HepG2 (cell line): Measurements from ENCODE around the gene MYL9. TPM values are rescaled to one million over a fixed set of nuclear protein-coding genes. Genes with fewer than 3 reads are reported as not detected.

ENCODE experiments used
- CHD4 ChIP-seq: fragments of 200-600 bp; sonication (generic); IDR thresholded peaks from 2 replicates; pipeline ENCODE4 v1.7.0; 2017; ENCODE audit warnings: mild to moderate bottlenecking, low read length, borderline replicate concordance
- HOXA3 ChIP-seq: sonication (generic); formaldehyde crosslinking; IDR thresholded peaks from 2 replicates; pipeline ENCODE4 v1.5.0; 2020; ENCODE audit warnings: missing genetic modification reagents
- HOXA5 ChIP-seq: sonication (generic); formaldehyde crosslinking; IDR thresholded peaks from 2 replicates; pipeline ENCODE4 v1.4.0; 2020; ENCODE audit warnings: missing genetic modification reagents
- ISX ChIP-seq: sonication (generic); formaldehyde crosslinking; conservative IDR thresholded peaks from 2 replicates; pipeline ENCODE4 v1.5.0; 2020; ENCODE audit warnings: missing genetic modification reagents
- KLF15 ChIP-seq: sonication (generic); formaldehyde crosslinking; IDR thresholded peaks from 2 replicates; pipeline ENCODE4 v1.8.1; 2023; ENCODE audit warnings: borderline replicate concordance, mild to moderate bottlenecking, inconsistent platforms, missing genetic modification reagents, mixed read lengths
- KLF9 ChIP-seq: IDR thresholded peaks from 2 replicates; pipeline ENCODE4 v1.6.1; 2016; ENCODE audit warnings: low read depth
- MIXL1 ChIP-seq: IDR thresholded peaks from 2 replicates; pipeline ENCODE4 v1.6.1; 2016
- NFKB2 ChIP-seq: sonication (generic); formaldehyde crosslinking; IDR thresholded peaks from 2 replicates; pipeline ENCODE4 v1.4.0; 2020; ENCODE audit warnings: missing genetic modification reagents, borderline replicate concordance
- PAF1 ChIP-seq: IDR thresholded peaks from 2 replicates; pipeline ENCODE4 v1.6.1; 2016; ENCODE audit warnings: missing genetic modification reagents, missing compliant biosample characterization
- SP2 ChIP-seq: sonication (generic); formaldehyde crosslinking; IDR thresholded peaks from 2 replicates; pipeline ENCODE4 v1.5.1; 2020; ENCODE audit warnings: mild to moderate bottlenecking, missing genetic modification reagents
- ZKSCAN1 ChIP-seq: fragments of 150-350 bp; IDR thresholded peaks from 2 replicates; pipeline ENCODE4 v1.6.1; 2014; ENCODE audit warnings: low read length
- ZNF274 ChIP-seq: sonication (generic); formaldehyde crosslinking; IDR thresholded peaks from 2 replicates; pipeline ENCODE4 v1.5.1; 2020; ENCODE audit warnings: mild to moderate bottlenecking, missing genetic modification reagents
- ZNF562 ChIP-seq: sonication (generic); formaldehyde crosslinking; IDR thresholded peaks from 2 replicates; pipeline ENCODE4 v1.8.0; 2022; ENCODE audit warnings: missing genetic modification reagents, borderline replicate concordance
- ZNF589 ChIP-seq: sonication (generic); formaldehyde crosslinking; conservative IDR thresholded peaks from 2 replicates; pipeline ENCODE4 v1.8.0; 2022; ENCODE audit warnings: mild to moderate bottlenecking, moderate library complexity, missing genetic modification reagents
- ZNF616 ChIP-seq: sonication (generic); formaldehyde crosslinking; IDR thresholded peaks from 2 replicates; pipeline ENCODE4 v1.5.0; 2020; ENCODE audit warnings: low read depth, mild to moderate bottlenecking, missing genetic modification reagents
- ZNF816 ChIP-seq: sonication (generic); formaldehyde crosslinking; IDR thresholded peaks from 2 replicates; pipeline ENCODE4 v1.8.0; 2022; ENCODE audit warnings: missing genetic modification reagents, mild to moderate bottlenecking, borderline replicate concordance
- polyA plus RNA-seq, 8 experiments: library from polyadenylated mRNA; depleted of rRNA in 3 of 8; stranded (reverse) in 7 of 8; unstranded in 1 of 8; fragments of >200 nt; fragmentation: Illumina TruSeq in 4 of 8; extraction: Trizol in 4 of 8; gene quantifications; 2 replicates each; pipeline versions ENCODE4 v1.2.1 to v1.2.3, GENCODE V29; 2011 to 2016; ENCODE audit warnings: low read depth in 4 of 8, missing spikeins in 1 of 8, mixed read lengths in 1 of 8; ENCODE audit not compliant: insufficient read depth in 1 of 8
- total RNA-seq, 5 experiments: library from RNA; depleted of rRNA; stranded (reverse); fragments of >200 nt; fragmentation: Illumina TruSeq; extraction: Trizol; gene quantifications; 2 replicates each; pipeline ENCODE4 v1.2.3, GENCODE V29; 2016; ENCODE audit warnings: low read depth in 1 of 5
- TF ChIP-seq, protein P1 (sequence below): sonication (generic); formaldehyde crosslinking; IDR thresholded peaks from 2 replicates; pipeline ENCODE4 v1.9.0; 2022; ENCODE audit warnings: low read depth, missing genetic modification reagents
- TF ChIP-seq, protein P2 (sequence below): sonication (generic); formaldehyde crosslinking; IDR thresholded peaks from 2 replicates; pipeline ENCODE4 v1.5.0; 2020; ENCODE audit warnings: missing genetic modification reagents
- TF ChIP-seq, protein P3 (sequence below): sonication (generic); formaldehyde crosslinking; conservative IDR thresholded peaks from 2 replicates; pipeline ENCODE4 v1.4.0; 2020; ENCODE audit warnings: missing genetic modification reagents
- TF ChIP-seq, protein P4 (sequence below): sonication (generic); formaldehyde crosslinking; IDR thresholded peaks from 2 replicates; pipeline ENCODE4 v1.5.0; 2020; ENCODE audit warnings: mild to moderate bottlenecking, missing genetic modification reagents
- TF ChIP-seq, protein P5 (sequence below): sonication (generic); formaldehyde crosslinking; IDR thresholded peaks from 2 replicates; pipeline ENCODE4 v1.4.0; 2020; ENCODE audit warnings: missing genetic modification reagents, borderline replicate concordance
- TF ChIP-seq, protein P6 (sequence below): sonication (generic); formaldehyde crosslinking; IDR thresholded peaks from 2 replicates; pipeline ENCODE4 v1.8.1; 2023; ENCODE audit warnings: mild to moderate bottlenecking, moderate library complexity, missing genetic modification reagents

MYL9 gene
- total and polyA plus RNA-seq, 2 of the 13 experiments (the other 11 are each of a cell fraction or from before 2014, with no cell fraction given) = 0.87 to 2.2 TPM

DNA sequence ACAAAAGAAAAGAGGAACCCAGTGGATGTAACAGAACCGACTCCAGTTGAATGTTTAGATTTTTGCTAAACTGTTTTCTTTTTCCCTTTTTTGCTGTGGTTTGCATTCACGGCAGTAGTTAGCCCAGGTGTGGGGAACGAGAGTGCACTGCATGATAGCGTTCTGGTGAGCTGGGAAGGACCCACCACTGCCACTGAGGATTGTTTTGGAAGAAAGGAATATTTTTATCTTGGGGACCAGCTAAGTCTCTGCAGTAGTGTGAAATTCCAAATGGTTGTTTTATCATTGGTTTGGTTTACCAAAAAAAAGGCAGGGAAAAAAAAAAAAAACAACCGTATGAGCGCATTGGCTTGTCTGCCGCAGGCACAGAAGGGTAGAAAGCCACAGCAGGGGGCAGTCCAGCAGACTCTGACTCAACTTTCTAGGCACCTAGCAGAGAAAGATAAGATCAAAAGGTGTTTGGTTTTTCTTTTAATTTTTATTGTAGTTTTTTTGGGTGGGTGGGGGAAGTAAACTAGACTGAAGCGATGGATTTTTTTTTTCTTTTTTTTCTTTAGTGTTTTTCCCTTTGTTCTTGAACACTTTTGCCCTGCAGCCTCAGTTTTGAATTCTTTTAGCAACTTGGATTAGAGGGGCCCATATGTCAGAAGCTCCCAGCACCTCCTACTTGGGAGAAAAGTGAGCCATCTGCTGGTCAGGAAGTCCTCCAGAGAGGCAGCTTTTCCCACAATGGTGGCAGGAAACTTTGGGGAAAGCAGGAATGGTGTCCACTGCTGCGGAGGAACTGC is 50.7 kb downstream of the MYL9 start (continued):
- TF ChIP-seq, protein P1, sequence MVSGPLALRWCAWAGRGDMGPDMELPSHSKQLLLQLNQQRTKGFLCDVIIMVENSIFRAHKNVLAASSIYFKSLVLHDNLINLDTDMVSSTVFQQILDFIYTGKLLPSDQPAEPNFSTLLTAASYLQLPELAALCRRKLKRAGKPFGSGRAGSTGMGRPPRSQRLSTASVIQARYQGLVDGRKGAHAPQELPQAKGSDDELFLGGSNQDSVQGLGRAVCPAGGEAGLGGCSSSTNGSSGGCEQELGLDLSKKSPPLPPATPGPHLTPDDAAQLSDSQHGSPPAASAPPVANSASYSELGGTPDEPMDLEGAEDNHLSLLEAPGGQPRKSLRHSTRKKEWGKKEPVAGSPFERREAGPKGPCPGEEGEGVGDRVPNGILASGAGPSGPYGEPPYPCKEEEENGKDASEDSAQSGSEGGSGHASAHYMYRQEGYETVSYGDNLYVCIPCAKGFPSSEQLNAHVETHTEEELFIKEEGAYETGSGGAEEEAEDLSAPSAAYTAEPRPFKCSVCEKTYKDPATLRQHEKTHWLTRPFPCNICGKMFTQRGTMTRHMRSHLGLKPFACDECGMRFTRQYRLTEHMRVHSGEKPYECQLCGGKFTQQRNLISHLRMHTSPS (CRISPR knock-in tag) = no peak
- TF ChIP-seq, protein P2, sequence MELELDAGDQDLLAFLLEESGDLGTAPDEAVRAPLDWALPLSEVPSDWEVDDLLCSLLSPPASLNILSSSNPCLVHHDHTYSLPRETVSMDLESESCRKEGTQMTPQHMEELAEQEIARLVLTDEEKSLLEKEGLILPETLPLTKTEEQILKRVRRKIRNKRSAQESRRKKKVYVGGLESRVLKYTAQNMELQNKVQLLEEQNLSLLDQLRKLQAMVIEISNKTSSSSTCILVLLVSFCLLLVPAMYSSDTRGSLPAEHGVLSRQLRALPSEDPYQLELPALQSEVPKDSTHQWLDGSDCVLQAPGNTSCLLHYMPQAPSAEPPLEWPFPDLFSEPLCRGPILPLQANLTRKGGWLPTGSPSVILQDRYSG = no peak
- TF ChIP-seq CHD4 (no peak), ZKSCAN1 (no peak), KLF9 (CRISPR knock-in tag) (no peak), MIXL1 (CRISPR knock-in tag) (no peak), ISX (CRISPR knock-in tag) (no peak), PAF1 (0 out of 2 replicates have a peak, but pooled peaks have one; percentile 18), KLF15 (CRISPR knock-in tag) (no peak), SP2 (CRISPR knock-in tag) (no peak), ZNF616 (CRISPR knock-in tag) (no peak), HOXA3 (CRISPR knock-in tag) (peak; percentile 44; the same call in 1 of the 2 replicates), ZNF816 (no peak), NFKB2 (CRISPR knock-in tag) (no peak), ZNF562 (CRISPR knock-in tag) (no peak), ZNF274 (CRISPR knock-in tag) (no peak), HOXA5 (CRISPR knock-in tag) (no peak), ZNF589 (CRISPR knock-in tag) (no peak)
- TF ChIP-seq, protein P3, sequence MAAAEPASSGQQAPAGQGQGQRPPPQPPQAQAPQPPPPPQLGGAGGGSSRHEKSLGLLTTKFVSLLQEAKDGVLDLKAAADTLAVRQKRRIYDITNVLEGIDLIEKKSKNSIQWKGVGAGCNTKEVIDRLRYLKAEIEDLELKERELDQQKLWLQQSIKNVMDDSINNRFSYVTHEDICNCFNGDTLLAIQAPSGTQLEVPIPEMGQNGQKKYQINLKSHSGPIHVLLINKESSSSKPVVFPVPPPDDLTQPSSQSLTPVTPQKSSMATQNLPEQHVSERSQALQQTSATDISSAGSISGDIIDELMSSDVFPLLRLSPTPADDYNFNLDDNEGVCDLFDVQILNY (CRISPR knock-in tag) = no peak
- TF ChIP-seq, protein P4, sequence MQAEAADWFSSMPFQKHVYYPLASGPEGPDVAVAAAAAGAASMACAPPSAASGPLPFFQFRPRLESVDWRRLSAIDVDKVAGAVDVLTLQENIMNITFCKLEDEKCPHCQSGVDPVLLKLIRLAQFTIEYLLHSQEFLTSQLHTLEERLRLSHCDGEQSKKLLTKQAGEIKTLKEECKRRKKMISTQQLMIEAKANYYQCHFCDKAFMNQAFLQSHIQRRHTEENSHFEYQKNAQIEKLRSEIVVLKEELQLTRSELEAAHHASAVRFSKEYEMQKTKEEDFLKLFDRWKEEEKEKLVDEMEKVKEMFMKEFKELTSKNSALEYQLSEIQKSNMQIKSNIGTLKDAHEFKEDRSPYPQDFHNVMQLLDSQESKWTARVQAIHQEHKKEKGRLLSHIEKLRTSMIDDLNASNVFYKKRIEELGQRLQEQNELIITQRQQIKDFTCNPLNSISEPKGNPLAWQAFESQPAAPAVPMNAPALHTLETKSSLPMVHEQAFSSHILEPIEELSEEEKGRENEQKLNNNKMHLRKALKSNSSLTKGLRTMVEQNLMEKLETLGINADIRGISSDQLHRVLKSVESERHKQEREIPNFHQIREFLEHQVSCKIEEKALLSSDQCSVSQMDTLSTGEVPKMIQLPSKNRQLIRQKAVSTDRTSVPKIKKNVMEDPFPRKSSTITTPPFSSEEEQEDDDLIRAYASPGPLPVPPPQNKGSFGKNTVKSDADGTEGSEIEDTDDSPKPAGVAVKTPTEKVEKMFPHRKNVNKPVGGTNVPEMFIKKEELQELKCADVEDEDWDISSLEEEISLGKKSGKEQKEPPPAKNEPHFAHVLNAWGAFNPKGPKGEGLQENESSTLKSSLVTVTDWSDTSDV (CRISPR knock-in tag) = no peak
- TF ChIP-seq, protein P5, sequence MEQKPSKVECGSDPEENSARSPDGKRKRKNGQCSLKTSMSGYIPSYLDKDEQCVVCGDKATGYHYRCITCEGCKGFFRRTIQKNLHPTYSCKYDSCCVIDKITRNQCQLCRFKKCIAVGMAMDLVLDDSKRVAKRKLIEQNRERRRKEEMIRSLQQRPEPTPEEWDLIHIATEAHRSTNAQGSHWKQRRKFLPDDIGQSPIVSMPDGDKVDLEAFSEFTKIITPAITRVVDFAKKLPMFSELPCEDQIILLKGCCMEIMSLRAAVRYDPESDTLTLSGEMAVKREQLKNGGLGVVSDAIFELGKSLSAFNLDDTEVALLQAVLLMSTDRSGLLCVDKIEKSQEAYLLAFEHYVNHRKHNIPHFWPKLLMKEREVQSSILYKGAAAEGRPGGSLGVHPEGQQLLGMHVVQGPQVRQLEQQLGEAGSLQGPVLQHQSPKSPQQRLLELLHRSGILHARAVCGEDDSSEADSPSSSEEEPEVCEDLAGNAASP = no peak
- TF ChIP-seq, protein P6, sequence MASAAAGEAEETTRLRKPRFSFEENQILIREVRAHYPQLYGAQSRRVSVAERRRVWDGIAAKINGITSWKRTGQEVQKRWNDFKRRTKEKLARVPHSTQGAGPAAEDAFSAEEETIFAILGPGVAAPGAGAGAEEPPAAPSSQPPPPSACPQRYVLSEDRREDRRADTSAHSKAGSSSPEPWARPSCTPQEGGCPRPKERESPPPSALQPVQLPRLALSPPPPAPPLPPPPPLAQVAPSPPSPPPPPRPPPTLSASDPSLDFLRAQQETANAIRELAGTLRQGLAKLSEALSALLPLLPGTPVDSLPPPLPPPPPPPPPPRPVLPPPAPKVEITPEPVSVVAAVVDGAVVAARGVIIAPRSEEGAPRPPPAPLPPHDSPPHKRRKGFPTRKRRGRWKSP = no peak
